Erythroblast (primary cell): Measurements from ENCODE around the gene CHRM1.

Source experiments
- GATA1 ChIP-seq: IDR thresholded peaks from 2 replicates; pipeline ENCODE4 v1.6.1; 2011; ENCODE audit warnings: low read depth, mild to moderate bottlenecking, control low read depth, low read length, moderate library complexity
- POLR2A ChIP-seq: IDR thresholded peaks from 2 replicates; pipeline ENCODE4 v1.6.1; 2011; ENCODE audit warnings: mild to moderate bottlenecking, low read length

GRCh38 chr11:62922189-62922589, 1.0 kb upstream of the CHRM1 start:
- TF ChIP-seq POLR2A (no peak), GATA1 (no peak)
